Hepatocyte (in vitro differentiated cells): ENCODE data around the gene SH3BP2. TPM values are rescaled to one million over a fixed set of nuclear protein-coding genes. Genes with fewer than 3 reads are reported as not detected.

Experiments
- DNase-seq: peaks from one replicate; pipeline ENCODE4 v3.0.0-alpha.2; 2016; ENCODE audit warnings: low spot score
- H2AFZ ChIP-seq: fragments of 200-600 bp; sonication (generic); 2 replicates; pipeline ENCODE4 v1.6.0; 2016; ENCODE audit warnings: antibody characterized with exemption, mild to moderate bottlenecking
- H3K27ac ChIP-seq: fragments of 200-600 bp; sonication (generic); 2 replicates; pipeline ENCODE4 v1.5.1; 2016; ENCODE audit warnings: mild to moderate bottlenecking
- H3K27me3 ChIP-seq: fragments of 200-600 bp; sonication (generic); 2 replicates; pipeline ENCODE4 v1.6.1; 2016
- H3K36me3 ChIP-seq: fragments of 200-600 bp; sonication (generic); replicated peaks from 2 replicates; pipeline ENCODE4 v1.5.1; 2016; ENCODE audit warnings: low read depth; ENCODE audit not compliant: insufficient read depth
- H3K4me1 ChIP-seq: fragments of 200-600 bp; sonication (generic); 2 replicates; pipeline ENCODE4 v1.5.1; 2016; ENCODE audit warnings: mild to moderate bottlenecking, moderate library complexity; ENCODE audit not compliant: insufficient read depth
- H3K4me2 ChIP-seq: fragments of 200-600 bp; sonication (generic); 2 replicates; pipeline ENCODE4 v1.6.0; 2016
- H3K4me3 ChIP-seq: fragments of 200-600 bp; sonication (generic); 2 replicates; pipeline ENCODE4 v1.5.1; 2016; ENCODE audit warnings: mild to moderate bottlenecking
- H3K79me2 ChIP-seq: fragments of 200-600 bp; sonication (generic); 2 replicates; pipeline ENCODE4 v1.6.0; 2017; ENCODE audit warnings: mild to moderate bottlenecking
- H3K9me2 ChIP-seq: fragments of 200-600 bp; sonication (generic); replicated peaks from 2 replicates; pipeline ENCODE4 v1.6.0; 2017; ENCODE audit warnings: mild to moderate bottlenecking; ENCODE audit not compliant: insufficient read depth
- H3K9me3 ChIP-seq: fragments of 200-600 bp; sonication (generic); 2 replicates; pipeline ENCODE4 v1.5.1; 2016; ENCODE audit warnings: low read depth, mild to moderate bottlenecking
- H4K20me1 ChIP-seq: fragments of 200-600 bp; sonication (generic); 2 replicates; pipeline ENCODE4 v1.6.0; 2016; ENCODE audit warnings: mild to moderate bottlenecking; ENCODE audit not compliant: insufficient read depth, poor library complexity, severe bottlenecking
- EZH2 ChIP-seq: fragments of 200-600 bp; sonication (generic); IDR thresholded peaks from 2 replicates; pipeline ENCODE4 v1.6.1; 2016; ENCODE audit warnings: antibody characterized with exemption, mild to moderate bottlenecking, borderline replicate concordance
- EZH2phosphoT487 ChIP-seq: fragments of 200-600 bp; sonication (generic); IDR thresholded peaks from one replicate; pipeline ENCODE4 v1.6.1; 2018; ENCODE audit warnings: antibody characterized with exemption, mild to moderate bottlenecking, low read depth, moderate library complexity; ENCODE audit not compliant: unreplicated experiment, severe bottlenecking
- WGBS: methylation state at CpG from one replicate; pipeline ENCODE4 v1.1.6; 2016; ENCODE audit warnings: low lambda C conversion rate; ENCODE audit errors: missing lambda C conversion rate; 5-methylcytosine and 5-hydroxymethylcytosine counted together
- polyA plus RNA-seq: library from polyadenylated mRNA; unstranded; fragments of >200 nt; fragmentation: Nextera tagmentation; extraction: Ambion mirVana; gene quantifications from 2 replicates; pipeline ENCODE4 v1.2.1, GENCODE V29; 2016
- total RNA-seq: library from RNA; depleted of rRNA; stranded (reverse); fragments of >200 nt; gene quantifications from 2 replicates; pipeline ENCODE4 v1.2.3, GENCODE V29; 2014
- TF ChIP-seq, protein P1 (sequence below): fragments of 200-600 bp; sonication (generic); IDR thresholded peaks from 2 replicates; pipeline ENCODE4 v1.5.1; 2016; ENCODE audit warnings: antibody characterized with exemption, mild to moderate bottlenecking; ENCODE audit not compliant: poor library complexity

The SH3BP2 gene
- total and polyA plus RNA-seq, 2 experiments from 2014 or later: 24.3 to 25.7 TPM

DNA sequence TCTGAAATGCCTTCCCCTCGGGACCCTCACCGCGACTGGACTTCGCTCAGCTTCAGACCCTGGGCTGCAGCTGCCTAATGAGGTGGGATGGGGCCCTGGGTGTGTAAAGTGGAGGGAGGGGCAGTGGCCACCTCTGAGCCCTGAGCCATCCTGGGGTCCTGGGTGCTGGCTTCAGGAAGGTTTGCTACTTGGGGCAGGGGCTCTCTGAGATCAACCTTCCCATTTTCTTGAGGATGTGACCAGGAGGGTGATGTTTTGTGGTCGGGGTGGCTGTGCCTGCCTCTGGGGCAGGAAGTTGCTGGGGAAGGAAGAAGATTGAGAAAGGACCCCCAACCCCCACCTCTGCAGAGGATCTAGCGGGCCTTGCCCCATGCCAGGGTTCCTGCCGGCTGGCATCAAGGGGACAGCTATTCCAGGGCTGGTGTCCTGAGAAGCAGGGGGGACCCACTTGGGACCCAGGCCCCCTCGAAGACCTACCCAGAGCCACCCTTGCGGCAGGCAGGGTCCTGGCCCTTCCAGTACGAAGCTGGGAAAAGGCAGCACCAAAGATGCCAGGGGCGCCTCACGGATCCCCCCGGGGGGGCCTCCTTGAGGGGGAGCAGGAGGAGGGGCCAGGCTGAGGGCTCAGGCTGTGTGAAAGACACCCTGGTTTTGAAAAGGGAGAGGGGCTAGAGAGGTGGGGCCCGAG, 6.5 kb downstream of the SH3BP2 start:
- Histone ChIP-seq H3K27ac (peak overlapping the region; percentile 94), H3K79me2 (peaks cover 42% of the 10 kb centered on the region), H2AFZ (no peak overlapping the region), H3K4me3 (no peak overlapping the region), H3K36me3 (no peaks in the 10 kb centered on the region), H3K9me2 (no peaks in the 10 kb centered on the region), H4K20me1 (no peaks in the 10 kb centered on the region), H3K4me2 (peak overlapping the region; percentile 61), H3K9me3 (no peaks in the 10 kb centered on the region), H3K4me1 (peaks cover 63% of the 10 kb centered on the region), H3K27me3 (no peaks in the 10 kb centered on the region)
- WGBS: 93% methylated on average over 10 of the region's 14 CpGs
- DNase-seq: no peak
- no peak for TF ChIP-seq EZH2phosphoT487
- TF ChIP-seq, protein P1, sequence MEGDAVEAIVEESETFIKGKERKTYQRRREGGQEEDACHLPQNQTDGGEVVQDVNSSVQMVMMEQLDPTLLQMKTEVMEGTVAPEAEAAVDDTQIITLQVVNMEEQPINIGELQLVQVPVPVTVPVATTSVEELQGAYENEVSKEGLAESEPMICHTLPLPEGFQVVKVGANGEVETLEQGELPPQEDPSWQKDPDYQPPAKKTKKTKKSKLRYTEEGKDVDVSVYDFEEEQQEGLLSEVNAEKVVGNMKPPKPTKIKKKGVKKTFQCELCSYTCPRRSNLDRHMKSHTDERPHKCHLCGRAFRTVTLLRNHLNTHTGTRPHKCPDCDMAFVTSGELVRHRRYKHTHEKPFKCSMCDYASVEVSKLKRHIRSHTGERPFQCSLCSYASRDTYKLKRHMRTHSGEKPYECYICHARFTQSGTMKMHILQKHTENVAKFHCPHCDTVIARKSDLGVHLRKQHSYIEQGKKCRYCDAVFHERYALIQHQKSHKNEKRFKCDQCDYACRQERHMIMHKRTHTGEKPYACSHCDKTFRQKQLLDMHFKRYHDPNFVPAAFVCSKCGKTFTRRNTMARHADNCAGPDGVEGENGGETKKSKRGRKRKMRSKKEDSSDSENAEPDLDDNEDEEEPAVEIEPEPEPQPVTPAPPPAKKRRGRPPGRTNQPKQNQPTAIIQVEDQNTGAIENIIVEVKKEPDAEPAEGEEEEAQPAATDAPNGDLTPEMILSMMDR: no peak
- no peak for TF ChIP-seq EZH2

DNA sequence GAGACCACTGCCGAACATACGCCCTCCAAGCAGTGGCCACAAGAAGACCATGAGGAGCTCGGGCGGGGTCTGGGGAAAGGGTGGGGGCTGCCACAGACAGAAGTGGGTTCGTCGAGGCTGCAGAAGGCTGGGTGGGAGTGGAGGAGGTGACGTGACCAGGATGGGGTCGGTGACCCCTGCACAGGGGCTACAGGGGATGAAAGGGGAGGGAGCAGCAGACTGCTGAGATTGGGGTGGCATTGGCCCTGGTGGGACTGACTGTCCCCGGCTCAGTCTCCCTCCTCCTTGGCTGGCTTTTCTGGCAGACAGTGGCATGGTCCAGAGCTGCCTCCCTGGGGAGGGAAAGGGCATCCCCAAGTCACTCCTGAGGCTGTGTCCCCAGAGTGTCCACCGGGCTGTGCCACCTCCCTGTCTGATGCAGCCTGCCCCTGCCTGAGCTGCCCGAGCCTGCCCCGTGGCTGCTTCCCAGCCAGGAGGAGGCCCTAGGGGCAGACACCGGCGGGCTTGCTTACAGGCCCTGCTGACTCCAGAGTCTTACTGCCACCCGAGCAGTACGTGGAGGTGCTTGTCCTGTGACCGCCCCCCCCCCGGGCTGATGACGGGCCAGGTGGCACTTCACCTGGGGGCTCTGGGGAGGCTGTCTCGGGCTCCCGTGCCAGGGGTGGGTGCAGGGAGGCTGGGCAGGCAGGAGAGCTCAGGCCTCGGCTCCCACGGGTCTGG, 7.2 kb downstream of the SH3BP2 start:
- TF ChIP-seq, protein P1: no peak
- no peak for TF ChIP-seq EZH2phosphoT487
- peaks cover 55% of the 10 kb centered on the region for H3K4me1 ChIP-seq
- WGBS: 86% methylated on average over 17 of the region's 23 CpGs
- H3K9me3 ChIP-seq: no peaks in the 10 kb centered on the region
- H3K36me3 ChIP-seq: no peaks in the 10 kb centered on the region
- peak overlapping the region; percentile 94 for H3K27ac ChIP-seq
- peak overlapping the region; percentile 61 for H3K4me2 ChIP-seq
- H3K27me3 ChIP-seq: no peaks in the 10 kb centered on the region
- peaks cover 40% of the 10 kb centered on the region for H3K79me2 ChIP-seq
- no peaks in the 10 kb centered on the region for H3K9me2 ChIP-seq
- no peak overlapping the region for H2AFZ ChIP-seq
- no peaks in the 10 kb centered on the region for H4K20me1 ChIP-seq
- H3K4me3 ChIP-seq: no peak overlapping the region
- DNase-seq: no peak

DNA sequence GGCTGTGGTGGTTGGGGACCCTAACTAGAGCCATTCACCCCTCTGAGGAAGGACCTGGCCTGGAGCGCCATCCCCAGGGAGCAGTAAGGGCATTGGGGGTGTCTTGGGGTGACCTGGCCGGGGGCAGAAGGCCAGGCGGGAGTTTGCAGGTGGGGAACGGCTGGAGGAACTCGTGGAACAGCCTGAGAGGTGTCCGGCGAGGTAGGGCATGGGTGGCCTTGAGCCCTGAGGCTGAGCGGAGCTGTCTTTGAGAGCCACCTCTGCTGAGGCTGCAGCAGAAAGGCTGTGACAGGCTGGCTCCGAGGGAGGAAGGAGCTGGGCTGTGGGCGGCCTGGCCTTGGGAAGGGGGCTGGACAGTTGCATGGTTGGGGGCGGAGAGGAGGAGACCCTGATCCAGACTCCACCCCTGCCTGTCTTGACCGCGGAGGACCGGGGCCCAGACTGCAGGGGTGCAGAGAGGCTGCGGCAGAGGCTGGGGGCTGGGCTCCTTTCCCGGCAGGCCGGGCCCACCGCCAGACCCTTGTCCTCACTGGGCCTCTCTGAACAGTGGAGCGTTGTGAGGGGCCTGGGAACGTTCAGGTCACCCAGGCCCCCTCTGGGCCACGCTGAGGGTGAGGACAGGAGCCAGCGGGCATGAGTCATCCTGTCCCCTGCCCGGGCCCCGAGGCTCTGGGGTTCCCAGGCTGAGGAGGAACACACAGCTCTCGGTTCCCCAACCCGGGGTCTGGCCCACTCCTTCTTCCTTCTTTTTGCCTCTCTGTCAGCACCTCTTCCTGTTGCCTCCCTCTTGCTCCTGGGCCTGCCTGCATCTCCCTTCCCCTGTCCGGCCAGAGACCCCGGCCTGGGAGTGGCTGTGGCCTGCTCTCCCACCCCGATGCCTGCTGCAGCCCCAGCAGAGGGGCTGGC, 8.1 kb downstream of the SH3BP2 start:
- peak overlapping the region; percentile 61 for H3K4me2 ChIP-seq
- peaks cover 58% of the 10 kb centered on the region for H3K4me1 ChIP-seq
- no peak for TF ChIP-seq EZH2
- TF ChIP-seq, protein P1: no peak
- no peak for TF ChIP-seq EZH2phosphoT487
- no peaks in the 10 kb centered on the region for H3K27me3 ChIP-seq
- no peaks in the 10 kb centered on the region for H3K9me3 ChIP-seq
- 28% methylated on average over 26 of the region's 29 CpGs for WGBS
- H3K9me2 ChIP-seq: no peaks in the 10 kb centered on the region
- peak overlapping the region; percentile 14 for H2AFZ ChIP-seq
- H4K20me1 ChIP-seq: no peaks in the 10 kb centered on the region
- H3K79me2 ChIP-seq: peaks cover 36% of the 10 kb centered on the region
- no peaks in the 10 kb centered on the region for H3K36me3 ChIP-seq
- H3K27ac ChIP-seq: peak overlapping the region; percentile 94
- H3K4me3 ChIP-seq: no peak overlapping the region
- DNase-seq: peak; percentile 80
